AG09309 (cell line): ENCODE measurements around the gene COPS3.

Experiments
- DNase-seq: peaks from one replicate; pipeline ENCODE4 v3.0.0-alpha.2; 2010; ENCODE audit warnings: low read depth
- H3K4me3 ChIP-seq: 2 replicates; pipeline ENCODE4 v1.5.1; 2011; ENCODE audit warnings: mild to moderate bottlenecking, low read depth, low read length, moderate library complexity; ENCODE audit not compliant: control insufficient read depth
- CTCF ChIP-seq: IDR thresholded peaks from 2 replicates; pipeline ENCODE4 v1.5.1; 2011; ENCODE audit warnings: mild to moderate bottlenecking, low read depth, low read length, inconsistent platforms; ENCODE audit not compliant: insufficient read depth, control insufficient read depth; ENCODE audit errors: missing control alignments

Gene COPS3

GRCh38 chr17:17228521-17229279, 52.3 kb downstream of the COPS3 start:
- no peak for TF ChIP-seq CTCF
- H3K4me3 ChIP-seq, result no peak overlapping the region
- DNase-seq, result no peak

- TF ChIP-seq CTCF, result no peak
Measured at GRCh38 chr17:17227608-17228520, 53.2 kb downstream of the COPS3 start.

GRCh38 chr17:17226451-17227265, 54.4 kb downstream of the COPS3 start:
- no peak for DNase-seq
- no peak for TF ChIP-seq CTCF
- H3K4me3 ChIP-seq, result no peak overlapping the region

More at GRCh38 chr17:17227608-17228520, 53.2 kb downstream of the COPS3 start:
- no peak overlapping the region for H3K4me3 ChIP-seq
- DNase-seq, result no peak

GRCh38 chr17:17225901-17226300, 55.1 kb downstream of the COPS3 start:
- H3K4me3 ChIP-seq, result no peak overlapping the region
- DNase-seq, result no peak
- TF ChIP-seq CTCF, result no peak

- TF ChIP-seq CTCF, result no peak
- H3K4me3 ChIP-seq, result no peak overlapping the region
- no peak for DNase-seq
Measured at GRCh38 chr17:17224137-17224536, 56.9 kb downstream of the COPS3 start.

- no peak for DNase-seq
- TF ChIP-seq CTCF, result no peak
- no peak overlapping the region for H3K4me3 ChIP-seq
Measured at GRCh38 chr17:17223736-17224135, 57.3 kb downstream of the COPS3 start.
